HG03175 (cell line): ENCODE results near the gene ZBTB20.

Experiments
- ATAC-seq: cut with Tn5 transposase; IDR thresholded peaks from one replicate; pipeline ENCODE4 v1.9.1; 2021; ENCODE audit warnings: mild to moderate bottlenecking, moderate library complexity; ENCODE audit not compliant: unreplicated experiment

The ZBTB20 gene

GRCh38 chr3:114877378-114878113 is 269.5 kb downstream of the ZBTB20 start:
- no peak for ATAC-seq

- ATAC-seq = no peak
These were observed 272.5 kb downstream of the ZBTB20 start for GRCh38 chr3:114874522-114874971.

GRCh38 chr3:114873591-114873990 is 273.5 kb downstream of the ZBTB20 start:
- no peak for ATAC-seq

GRCh38 chr3:114872588-114872987 is 274.5 kb downstream of the ZBTB20 start:
- no peak for ATAC-seq

GRCh38 chr3:114872050-114872449 is 275.0 kb downstream of the ZBTB20 start:
- ATAC-seq = no peak

- no peak for ATAC-seq
These were observed 279.1 kb downstream of the ZBTB20 start for GRCh38 chr3:114867835-114868503.

- no peak for ATAC-seq
These were observed 279.7 kb downstream of the ZBTB20 start for GRCh38 chr3:114867359-114867758.

GRCh38 chr3:114866430-114866829 is 280.7 kb downstream of the ZBTB20 start:
- no peak for ATAC-seq

GRCh38 chr3:114864970-114865369 is 282.1 kb downstream of the ZBTB20 start:
- ATAC-seq = no peak

- peak; percentile 70 for ATAC-seq
These were observed 283.2 kb downstream of the ZBTB20 start for GRCh38 chr3:114863848-114864247.

- no peak for ATAC-seq
These were observed 285.4 kb downstream of the ZBTB20 start for GRCh38 chr3:114861666-114862065.

GRCh38 chr3:114860531-114860930 is 286.6 kb downstream of the ZBTB20 start:
- no peak for ATAC-seq

- no peak for ATAC-seq
These were observed 288.8 kb downstream of the ZBTB20 start for GRCh38 chr3:114858329-114858728.

GRCh38 chr3:114857299-114857701 is 289.8 kb downstream of the ZBTB20 start:
- ATAC-seq = no peak

GRCh38 chr3:114856835-114857234 is 290.3 kb downstream of the ZBTB20 start:
- ATAC-seq = no peak

- ATAC-seq = peak; percentile 70
These were observed 291.2 kb downstream of the ZBTB20 start for GRCh38 chr3:114855839-114856238.

- ATAC-seq = no peak
These were observed 294.1 kb downstream of the ZBTB20 start for GRCh38 chr3:114852966-114853365.

GRCh38 chr3:114850898-114851297 is 296.2 kb downstream of the ZBTB20 start:
- ATAC-seq = no peak

- ATAC-seq = no peak
These were observed 298.3 kb downstream of the ZBTB20 start for GRCh38 chr3:114848643-114849350.

GRCh38 chr3:114848082-114848481 is 299.0 kb downstream of the ZBTB20 start:
- ATAC-seq = no peak

GRCh38 chr3:114847564-114847963 is 299.5 kb downstream of the ZBTB20 start:
- no peak for ATAC-seq

- ATAC-seq = no peak
These were observed 300.3 kb downstream of the ZBTB20 start for GRCh38 chr3:114846779-114847178.
